ENCODE measurements around the gene KDSR.

DNA sequence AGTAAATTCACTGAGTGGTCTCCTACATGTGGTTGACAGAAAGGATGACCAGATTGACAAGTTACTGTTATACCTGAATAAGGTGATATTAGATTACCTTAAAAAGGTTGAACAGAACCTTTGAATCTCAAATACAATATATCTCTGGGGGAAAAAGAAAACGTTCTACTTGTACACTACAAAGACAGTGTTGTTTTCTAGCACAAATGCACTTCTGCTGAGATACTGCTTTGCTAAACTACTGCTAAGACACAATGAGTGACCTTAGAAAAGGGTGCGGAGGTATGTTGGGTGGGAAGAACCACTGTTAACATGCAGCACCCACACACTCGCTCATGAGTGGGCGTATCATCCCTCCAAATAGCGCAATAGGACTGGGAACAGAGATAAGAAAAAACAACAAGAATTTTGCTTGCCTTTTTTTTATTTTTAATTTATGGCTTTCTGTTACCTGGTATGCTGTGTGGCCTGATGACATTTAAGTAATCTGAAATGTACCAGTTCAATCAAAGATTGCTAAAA lies 53.5 kb downstream of the KDSR start:
- TF ChIP-seq SUZ12 (IDR thresholded peaks at IDR 0.05; ENCODE audit: extremely low read depth, insufficient read depth, insufficient read length) (no peak), YY1 (IDR thresholded peaks at IDR 0.05; ENCODE audit: insufficient read depth, insufficient read length) (no peak), ZNF274 (IDR thresholded peaks at IDR 0.05; ENCODE audit: low read depth, low read length) (no peak)

All from NT2/D1 (cell line).